GM19025 (cell line): Measurements from ENCODE around the gene ASTN2.
"Not testable (repeated sequence)": the region's sequence is repeated elsewhere in the genome, so short reads cannot be mapped to it uniquely, and the experiment has no call there.

ENCODE experiments used
- ATAC-seq: cut with Tn5 transposase; IDR thresholded peaks from one replicate; pipeline ENCODE4 v1.9.1; 2021; ENCODE audit warnings: mild to moderate bottlenecking, low read depth, moderate library complexity; ENCODE audit not compliant: unreplicated experiment

Gene ASTN2

DNA sequence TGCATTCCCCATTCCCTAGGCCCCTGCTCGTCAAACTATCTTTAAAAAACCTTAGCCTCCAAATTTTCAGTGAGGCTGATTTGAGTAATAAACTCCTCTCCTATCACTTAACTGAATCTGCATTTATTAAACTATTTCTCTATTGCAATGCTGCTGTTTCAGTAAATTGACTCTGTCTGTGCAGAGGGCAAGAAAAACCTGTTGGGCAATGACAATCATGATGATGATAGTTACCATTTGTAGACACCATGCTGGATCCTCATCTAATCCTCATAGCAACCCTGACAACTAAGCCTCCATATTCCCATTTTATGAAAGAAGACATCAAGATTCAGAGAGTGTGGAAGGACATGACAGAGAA lies 514.9 kb downstream of the ASTN2 start:
- no peak for ATAC-seq

GRCh38 chr9:116899337-116900006 lies 515.4 kb downstream of the ASTN2 start:
- ATAC-seq, result no peak

DNA sequence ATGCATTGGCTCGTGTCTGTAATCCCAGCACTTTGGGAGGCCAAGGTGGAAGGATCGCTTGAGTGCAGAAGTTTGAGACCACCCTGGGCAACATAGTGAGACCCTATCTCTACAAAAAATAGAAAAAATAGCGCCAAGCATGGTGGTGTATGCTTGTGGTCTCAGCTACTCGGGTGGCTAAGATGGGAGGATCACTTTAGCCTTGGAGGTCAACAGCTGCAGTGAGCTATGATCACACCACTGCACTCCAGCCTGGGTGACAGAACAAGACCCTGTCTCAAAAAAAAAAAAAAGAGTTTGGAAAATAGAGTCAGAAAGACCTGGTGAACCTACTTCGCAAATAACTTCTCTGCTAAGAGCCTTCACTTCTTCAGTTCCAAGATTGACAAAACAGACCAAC lies 516.7 kb downstream of the ASTN2 start:
- ATAC-seq, result not testable (repeated sequence)

DNA sequence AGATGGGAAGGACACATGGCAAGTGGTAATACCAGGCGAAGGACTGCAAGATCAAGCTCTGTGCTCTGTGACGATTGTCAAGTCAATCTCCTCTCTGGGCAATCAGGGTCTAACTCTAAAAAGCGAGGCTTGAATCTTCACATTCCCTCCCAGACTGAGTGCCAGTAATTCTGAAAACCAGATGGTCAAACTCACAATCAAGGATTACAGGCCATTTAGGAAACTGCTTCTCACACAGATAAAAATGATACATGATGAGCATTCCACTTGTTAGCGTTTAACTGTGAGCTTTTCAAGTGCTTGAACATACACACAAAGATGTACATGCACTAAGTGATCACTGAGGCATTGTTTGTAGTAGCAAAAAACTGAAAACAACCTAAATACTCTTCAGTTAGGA lies 517.7 kb downstream of the ASTN2 start:
- no peak for ATAC-seq

DNA sequence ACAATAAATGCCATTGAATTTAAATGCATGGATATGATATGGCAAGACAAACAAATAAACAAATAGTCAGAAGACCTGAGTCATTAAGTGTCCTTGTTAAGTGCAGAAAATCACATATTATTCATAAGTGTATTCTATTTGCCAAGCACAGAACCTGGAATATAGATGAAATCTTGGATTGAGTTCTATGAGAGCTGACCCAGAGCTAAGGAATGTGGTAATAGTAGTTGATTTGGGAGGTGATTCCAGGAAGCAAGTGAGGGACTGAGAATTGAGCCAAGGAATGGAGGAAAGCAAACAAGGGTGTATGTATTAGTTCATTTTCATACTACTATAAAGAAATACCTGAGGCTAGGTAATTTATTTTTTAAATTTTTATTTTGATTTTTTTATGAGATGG lies 518.9 kb downstream of the ASTN2 start:
- ATAC-seq, result no peak

- no peak for ATAC-seq
These were observed 523.4 kb downstream of the ASTN2 start for GRCh38 chr9:116891424-116891823.

GRCh38 chr9:116888476-116888875 lies 526.4 kb downstream of the ASTN2 start:
- not testable (repeated sequence) for ATAC-seq

GRCh38 chr9:116888066-116888465 lies 526.8 kb downstream of the ASTN2 start:
- ATAC-seq, result no peak

DNA sequence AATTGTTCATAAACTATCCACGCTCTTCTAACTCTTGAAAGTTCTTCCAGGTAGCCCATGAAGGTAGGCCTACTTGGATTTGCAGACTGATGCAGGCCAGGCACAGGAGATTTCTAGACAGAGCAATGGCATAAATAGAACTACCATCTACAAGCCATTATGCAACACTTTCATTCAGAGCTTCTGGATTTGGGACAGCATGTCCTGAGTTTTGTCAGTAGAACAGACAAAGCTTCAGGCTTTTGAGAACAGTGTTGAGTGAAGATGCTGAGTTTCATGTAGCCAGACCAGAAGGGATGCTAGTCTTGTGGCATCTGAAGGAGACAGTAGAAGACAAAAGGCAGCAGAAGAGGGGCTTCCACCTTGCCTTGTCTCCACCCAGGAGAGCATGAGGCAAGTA lies 531.2 kb downstream of the ASTN2 start:
- no peak for ATAC-seq

DNA sequence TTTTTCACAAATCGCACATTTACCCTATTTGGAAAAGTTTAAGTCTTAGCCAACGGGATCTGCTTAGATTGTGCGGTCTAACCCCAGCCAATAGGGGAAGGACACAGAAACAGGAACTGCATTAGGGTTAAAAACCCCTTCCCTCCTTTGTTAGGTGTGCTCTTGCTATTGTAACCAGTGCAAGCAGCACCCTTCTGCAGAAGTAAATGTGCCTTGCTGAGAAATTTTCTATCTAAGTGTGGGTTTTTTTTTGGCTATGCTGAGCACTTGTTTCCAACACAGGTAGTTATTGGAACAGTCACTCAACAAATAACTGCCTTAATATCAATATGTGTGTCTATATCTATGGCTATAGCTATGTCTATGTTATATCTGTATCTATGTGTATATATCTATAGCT lies 537.8 kb downstream of the ASTN2 start:
- no peak for ATAC-seq

DNA sequence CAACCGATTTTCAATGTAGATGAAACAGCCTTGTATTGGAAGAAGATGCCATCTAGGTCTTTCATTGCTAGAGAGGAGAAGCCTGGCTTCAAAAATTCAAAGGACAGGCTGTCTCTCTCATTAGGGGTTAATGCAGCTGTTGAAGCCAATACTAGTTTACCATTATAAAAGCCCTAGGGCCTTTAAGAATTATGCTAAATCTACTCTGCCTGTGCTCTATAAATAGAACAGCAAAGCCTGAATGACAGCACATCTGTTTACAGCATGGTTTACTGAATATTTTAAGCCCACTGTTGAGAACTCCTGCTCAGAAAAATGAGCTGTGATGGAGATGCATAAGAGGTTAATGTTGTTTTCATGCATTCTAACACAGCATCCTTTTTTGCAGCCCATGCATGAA lies 539.3 kb downstream of the ASTN2 start:
- no peak for ATAC-seq

DNA sequence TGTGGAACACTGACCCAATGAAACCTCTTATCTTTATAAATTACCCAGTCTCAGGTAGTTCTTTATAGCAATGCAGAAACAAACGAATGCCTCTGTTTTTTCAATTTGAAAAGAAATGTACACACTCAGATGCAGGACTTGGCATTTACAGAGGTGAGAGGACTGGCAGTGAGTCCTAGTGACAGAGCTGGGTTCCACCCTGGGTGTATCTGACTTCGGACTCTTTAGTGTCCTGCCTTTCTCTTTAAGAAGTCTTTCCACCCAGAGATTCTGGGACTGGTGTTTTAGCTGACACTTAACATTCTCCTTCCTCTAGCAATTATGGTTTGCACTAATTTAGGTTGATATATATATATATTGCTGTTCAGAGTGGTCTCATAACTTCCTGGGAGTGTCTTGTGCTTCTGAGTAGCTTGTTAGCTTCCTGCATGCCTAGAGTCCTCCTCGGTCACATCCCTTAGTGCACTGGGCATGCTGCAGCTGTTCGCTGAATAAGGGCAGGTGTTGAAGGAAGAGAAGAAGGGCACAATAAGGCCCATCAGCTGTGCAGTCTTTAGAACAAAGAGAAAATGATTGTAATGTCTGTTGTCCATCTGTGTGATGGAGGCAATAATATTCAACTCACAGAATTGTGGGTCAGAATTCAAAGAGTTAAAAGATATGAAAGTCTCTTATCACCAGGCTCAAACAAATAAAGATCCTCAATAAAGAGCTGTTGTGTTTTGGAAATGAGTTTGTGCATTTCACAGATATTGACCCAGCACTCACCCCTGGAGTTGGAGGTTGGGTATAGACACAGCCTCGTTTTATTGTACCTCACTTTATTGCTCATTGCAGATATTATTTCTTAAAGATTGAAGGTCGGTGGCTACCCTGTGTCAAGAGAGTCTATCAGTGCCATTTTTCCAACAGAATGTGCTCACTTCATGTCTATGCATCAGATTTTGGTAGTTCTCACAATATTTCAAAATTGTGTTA lies 540.6 kb downstream of the ASTN2 start:
- ATAC-seq, result no peak

DNA sequence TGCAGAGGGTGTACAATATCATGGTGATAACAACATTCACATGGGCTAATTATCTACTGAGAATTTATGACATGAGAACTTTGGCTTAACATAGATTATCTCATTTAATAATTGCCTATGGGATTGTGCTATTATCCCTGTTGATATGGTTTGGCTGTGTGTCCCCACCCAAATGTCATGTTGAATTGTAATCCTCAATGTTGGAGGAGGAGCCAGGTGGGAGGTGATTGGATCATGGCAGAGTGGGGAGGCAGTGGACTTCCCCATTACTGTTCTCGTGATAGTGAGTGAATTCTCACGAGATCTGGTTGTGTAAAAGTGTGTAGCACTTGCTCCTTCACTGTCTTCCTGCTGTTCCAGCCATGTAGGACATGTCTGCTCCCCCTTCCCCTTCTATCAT lies 541.4 kb downstream of the ASTN2 start:
- ATAC-seq, result no peak

DNA sequence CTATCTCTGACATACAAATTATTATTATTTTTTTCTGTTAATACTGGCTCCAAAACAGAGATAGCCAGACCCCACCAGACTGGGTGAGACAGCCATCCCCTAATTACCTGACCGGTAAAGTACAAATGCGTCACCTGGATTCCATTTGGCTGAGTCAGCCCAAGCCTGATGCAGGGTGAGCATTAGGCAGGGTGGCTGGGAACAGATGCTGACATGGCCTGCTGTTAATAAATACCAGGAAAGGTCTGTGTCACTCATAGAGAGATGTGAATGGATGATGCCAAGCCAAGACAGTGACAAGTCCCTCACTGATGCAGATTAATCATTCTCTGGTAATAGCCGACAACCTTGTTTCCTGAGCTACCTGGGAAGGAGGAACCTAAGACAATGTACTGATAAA lies 544.3 kb downstream of the ASTN2 start:
- ATAC-seq, result no peak

GRCh38 chr9:116868201-116868600 lies 546.7 kb downstream of the ASTN2 start:
- no peak for ATAC-seq

DNA sequence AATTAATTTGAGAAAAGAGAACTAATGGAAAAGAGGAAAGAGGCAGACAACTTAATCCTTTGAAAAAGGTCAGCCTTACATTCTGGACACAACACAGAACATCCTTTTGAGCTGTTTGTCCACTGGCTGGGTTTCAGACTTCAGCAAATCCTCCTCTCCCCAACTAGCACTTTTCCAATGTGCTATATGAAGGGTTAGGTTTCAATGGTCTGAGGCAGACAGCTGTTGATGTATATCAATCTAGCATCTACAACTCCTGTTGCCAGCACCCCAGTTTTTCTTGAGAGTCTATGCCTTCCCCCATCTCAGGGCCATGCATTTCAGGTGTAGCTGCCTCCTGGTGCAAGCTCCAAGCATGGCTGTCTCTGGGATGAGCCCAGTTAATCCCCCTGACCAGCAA lies 553.5 kb downstream of the ASTN2 start:
- ATAC-seq, result no peak

- ATAC-seq, result no peak
These were observed 554.2 kb downstream of the ASTN2 start for GRCh38 chr9:116860509-116861120.

GRCh38 chr9:116859763-116860162 lies 555.1 kb downstream of the ASTN2 start:
- no peak for ATAC-seq

- ATAC-seq, result no peak
These were observed 557.5 kb downstream of the ASTN2 start for GRCh38 chr9:116857321-116857720.

DNA sequence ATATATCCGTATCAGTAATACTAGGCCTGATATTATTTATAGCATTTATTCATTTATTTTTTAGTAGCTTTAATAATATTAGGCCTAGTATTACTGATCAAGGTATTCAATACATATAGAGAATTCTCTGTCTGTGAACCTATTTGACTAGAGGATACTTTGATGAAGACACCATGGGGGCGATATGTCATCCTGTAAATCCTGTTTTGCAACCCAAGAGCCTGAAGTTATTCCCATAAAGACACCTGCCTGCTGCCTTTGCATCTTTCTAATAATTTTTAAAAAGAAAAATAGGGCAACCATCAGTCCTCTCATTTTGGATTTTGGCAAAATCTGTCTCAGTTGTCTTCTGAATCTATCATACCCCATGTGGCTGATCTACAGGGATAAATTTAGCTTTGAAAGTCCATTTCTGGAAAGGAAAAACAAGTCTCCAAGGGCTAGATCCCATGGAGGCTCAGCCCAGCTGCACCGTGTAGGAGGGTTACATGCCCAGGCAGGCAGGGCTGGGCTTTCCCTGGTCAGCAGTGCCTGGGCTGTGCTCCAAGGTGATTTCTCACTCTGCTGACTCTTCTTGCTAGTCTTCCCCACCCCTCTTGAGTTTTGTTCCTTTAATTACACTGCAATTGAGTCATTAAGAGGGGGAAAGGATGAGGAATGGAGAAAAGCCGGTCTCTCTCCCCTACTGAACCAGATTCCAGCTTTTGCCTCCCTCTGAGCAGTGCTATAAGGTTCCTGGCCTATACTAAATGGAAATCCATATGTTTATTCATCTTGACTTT lies 558.8 kb downstream of the ASTN2 start:
- ATAC-seq, result no peak

GRCh38 chr9:116849721-116850120 lies 565.1 kb downstream of the ASTN2 start:
- no peak for ATAC-seq
